ENCODE results near the gene ODAD3. TPM values are rescaled to one million over a fixed set of nuclear protein-coding genes. Genes with fewer than 3 reads are reported as not detected.
"Not testable (repeated sequence)": the region's sequence is repeated elsewhere in the genome, so short reads cannot be mapped to it uniquely, and the experiment has no call there.

Gene ODAD3
- total RNA-seq, 1 donor from 2014 or later: not detected

GRCh38 chr19:11437955-11438354 is 3.0 kb upstream of the ODAD3 start:
- DNase-seq: no peak

GRCh38 chr19:11435833-11436313 is 952 bp upstream of the ODAD3 start:
- no peak for DNase-seq

DNA sequence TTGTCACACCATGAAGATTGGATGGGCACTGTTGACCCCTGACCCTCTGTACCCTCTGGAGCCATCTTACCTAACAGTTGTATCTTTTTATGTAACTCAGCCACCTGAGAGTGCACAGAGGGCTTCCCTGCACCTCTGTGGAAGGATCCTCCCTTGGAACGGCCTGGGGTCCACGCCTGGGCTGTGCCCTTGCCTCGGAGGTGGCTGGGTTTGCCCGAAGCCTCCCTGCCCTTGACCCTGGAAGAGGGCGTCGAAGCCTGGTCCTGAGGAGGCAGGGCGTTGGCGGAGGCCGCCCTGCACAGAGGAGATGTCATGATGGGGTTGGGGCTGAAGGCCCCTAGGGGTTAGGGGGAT is 241 bp downstream of the ODAD3 start:
- no peak for DNase-seq

- DNase-seq: not testable (repeated sequence)
Observed at GRCh38 chr19:11433526-11433925, 1.4 kb downstream of the ODAD3 start.

- DNase-seq: no peak
Observed at GRCh38 chr19:11426656-11427055, 8.3 kb downstream of the ODAD3 start.

DNA sequence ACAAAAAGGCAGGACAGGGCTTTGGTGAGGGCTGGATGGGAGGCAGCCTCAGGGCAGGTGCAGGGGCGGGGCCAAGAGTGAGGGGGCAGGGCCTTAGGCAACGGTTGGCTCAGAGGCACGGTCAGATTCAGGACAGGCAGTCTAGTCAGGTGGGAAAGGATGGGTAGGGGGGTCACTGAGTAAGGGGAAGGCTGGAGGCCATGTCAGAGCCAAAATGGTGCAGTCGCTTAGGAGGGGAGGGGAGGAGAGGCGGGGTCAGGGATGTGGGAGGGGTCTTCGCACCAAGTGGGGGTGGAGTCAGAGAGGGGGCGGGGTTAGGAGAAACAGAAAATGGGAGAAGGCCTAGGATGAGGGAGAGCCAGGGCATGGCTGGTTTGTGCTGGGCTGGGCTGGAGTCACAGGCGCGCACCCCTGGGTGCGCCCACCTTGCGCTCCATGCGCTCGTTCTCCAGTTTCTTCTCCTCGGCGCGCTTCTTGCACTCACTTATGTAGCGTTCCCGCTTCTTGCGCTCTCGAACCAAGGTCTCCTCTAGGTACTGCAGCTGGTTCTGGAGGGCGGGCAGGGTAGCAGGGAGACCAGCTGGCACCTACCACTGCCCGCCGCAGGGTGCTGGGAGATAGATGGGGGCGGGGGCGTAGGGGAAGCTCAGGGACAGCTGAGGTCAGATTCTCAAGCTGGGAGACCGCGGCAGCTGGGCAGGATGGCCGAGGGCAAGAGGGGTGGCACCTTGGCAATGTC is 9.0 kb downstream of the ODAD3 start:
- DNase-seq: no peak

DNA sequence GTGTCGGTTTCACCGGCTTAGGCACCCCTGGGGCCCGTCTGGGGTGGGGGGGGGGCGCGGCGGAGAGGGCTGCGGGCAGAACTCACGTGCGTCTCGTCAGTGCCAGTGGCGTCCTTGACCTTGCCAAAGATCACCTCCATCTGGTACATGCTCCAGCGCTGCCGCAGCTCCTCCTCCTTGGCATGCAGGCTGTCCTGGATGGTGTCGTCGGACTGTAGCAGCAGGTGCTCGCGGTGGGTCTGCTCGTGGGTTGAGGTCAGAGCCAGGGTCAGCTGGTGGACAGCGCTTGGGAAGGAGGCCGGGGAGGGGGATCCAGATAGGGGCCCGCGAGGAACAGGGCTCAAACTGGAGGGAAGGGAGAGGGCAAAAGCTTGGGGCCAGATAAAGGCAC is 11.1 kb downstream of the ODAD3 start:
- no peak for DNase-seq

GRCh38 chr19:11423164-11423790 is 11.6 kb downstream of the ODAD3 start:
- DNase-seq: no peak

- DNase-seq: peak; percentile 46
Observed at GRCh38 chr19:11422163-11423065, 12.5 kb downstream of the ODAD3 start.

- no peak for DNase-seq
Observed at GRCh38 chr19:11421371-11422098, 13.4 kb downstream of the ODAD3 start.

GRCh38 chr19:11420429-11421370 is 14.2 kb downstream of the ODAD3 start:
- DNase-seq: no peak

GRCh38 chr19:11418549-11419506 is 16.1 kb downstream of the ODAD3 start, which contains the start of gene RGL3:
Gene RGL3, minus strand, starts transcription at chr19:11419314. Its CDS starts 36 bp downstream, at chr19:11419278.
- no peak for DNase-seq

- DNase-seq: no peak
Observed at GRCh38 chr19:11418094-11418548, 16.8 kb downstream of the ODAD3 start.

DNA sequence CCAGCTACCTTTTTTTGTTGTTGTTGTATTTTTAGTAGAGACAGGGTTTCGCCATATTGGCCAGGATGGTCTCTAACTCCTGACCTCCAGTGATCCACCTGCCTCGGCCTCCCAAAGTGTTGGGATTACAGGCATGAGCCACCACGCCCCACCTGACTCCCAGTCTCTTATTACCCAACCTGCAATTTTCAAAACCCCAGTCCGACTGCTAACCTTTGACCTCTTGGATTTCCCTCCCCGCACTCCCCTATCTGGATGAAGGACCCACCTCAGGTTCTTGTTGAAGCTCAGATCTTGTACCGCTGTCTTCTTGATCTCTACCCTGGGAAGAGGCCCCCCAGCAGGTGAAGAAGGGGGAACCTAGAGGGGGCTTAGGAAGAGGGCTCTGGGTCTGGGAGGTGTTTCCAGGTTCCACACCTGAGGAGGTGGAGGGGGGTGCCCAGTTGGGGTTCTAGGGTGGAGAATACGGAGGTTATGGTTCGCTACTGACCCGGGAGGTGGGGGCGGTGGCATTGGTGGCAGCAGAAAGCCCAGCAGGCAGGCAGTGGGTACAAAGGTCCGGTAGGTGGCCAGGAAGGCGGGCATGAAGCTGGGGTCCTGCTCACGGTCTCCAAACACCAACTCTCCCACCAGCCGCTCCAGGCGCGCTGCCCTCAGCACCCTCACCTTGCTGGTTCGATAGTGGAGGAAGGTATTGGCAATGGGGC is 18.4 kb downstream of the ODAD3 start:
- no peak for DNase-seq

DNA sequence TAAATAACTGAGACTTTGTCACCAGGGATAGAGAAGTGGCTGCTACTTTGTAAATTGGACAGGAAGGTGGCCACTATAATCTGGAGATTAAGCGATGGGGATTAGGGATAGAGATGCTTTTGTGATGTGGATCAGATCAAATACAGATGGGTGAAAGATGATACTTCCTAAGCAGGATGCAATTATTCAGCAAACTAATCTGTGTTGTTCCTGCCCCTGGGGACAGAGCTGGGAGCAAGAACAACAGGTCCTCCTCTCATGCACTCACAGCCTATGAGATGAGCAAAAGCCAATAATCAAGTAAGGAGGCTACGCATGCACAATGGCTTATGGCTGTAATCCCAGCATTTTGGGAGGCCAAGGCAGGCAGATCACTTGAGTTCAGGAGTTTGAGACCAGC is 20.4 kb downstream of the ODAD3 start:
- no peak for DNase-seq

DNA sequence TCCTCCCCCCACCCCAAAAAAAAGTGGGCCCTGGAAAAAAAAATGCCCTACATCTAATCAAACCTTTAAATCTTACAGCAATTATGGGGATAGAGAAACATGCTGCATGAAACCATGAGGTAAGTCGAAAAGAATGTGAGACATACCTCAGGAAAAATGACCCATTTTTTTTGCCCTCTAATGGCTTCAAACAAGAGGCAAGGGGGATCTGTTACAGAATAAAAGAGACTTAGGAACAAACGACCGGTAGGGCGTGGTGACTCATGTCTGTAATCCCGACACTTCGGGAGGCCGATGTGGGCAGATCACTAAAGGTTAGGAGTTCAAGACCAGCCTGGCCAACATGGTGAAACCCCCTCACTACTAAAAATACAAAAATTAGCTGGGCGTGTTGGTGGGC is 24.2 kb downstream of the ODAD3 start:
- no peak for DNase-seq

- no peak for DNase-seq
Observed at GRCh38 chr19:11408591-11408990, 26.3 kb downstream of the ODAD3 start.

- not testable (repeated sequence) for DNase-seq
Observed at GRCh38 chr19:11406703-11407236, 28.2 kb downstream of the ODAD3 start.
